ENCODE data around the gene MAN1A1. TPM values are rescaled to one million over a fixed set of nuclear protein-coding genes. Genes with fewer than 3 reads are reported as not detected.

MAN1A1 gene
- total RNA-seq, 1 experiment from 2014 or later: 0.06 TPM

DNA sequence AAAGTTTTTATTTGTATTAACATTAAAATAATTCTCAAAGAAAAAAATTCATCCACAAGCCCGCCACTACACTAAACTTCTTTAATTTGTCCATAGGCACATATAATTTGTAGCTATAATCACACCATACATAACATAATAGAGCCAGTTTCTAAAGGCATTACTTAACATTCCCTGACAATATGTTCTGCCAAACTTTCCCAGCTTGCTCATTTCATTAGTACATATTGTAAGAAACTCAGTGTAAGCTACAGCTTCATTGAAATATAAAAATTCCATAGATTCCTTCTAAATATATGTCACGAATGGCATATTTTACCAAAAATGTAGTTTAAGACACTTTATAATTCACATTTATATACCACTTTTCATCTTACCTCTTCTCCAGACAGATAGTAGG lies 59.3 kb downstream of the MAN1A1 start:
- no TSS peak for BruUV-seq (replicated peaks)
- POLR2A ChIA-PET (ENCODE audit: low non-redundant PET): interaction anchor here (0.6 kb wide), 1 partner anchor 1839 kb away, joined by 3 read pairs; no protein-coding TSS in a partner anchor
- Histone ChIP-seq H3K9me3 (ENCODE audit: low read depth, low read length, poor library complexity, severe bottlenecking) (no peaks in the 10 kb centered on the region), H3K4me3 (ENCODE audit: low read depth, low read length, poor library complexity, severe bottlenecking) (no peak overlapping the region), H3K27me3 (replicated peaks; ENCODE audit: insufficient read depth, low read depth, low read length, poor library complexity) (no peaks in the 10 kb centered on the region), H3K36me3 (ENCODE audit: insufficient read depth, low read length, poor library complexity, severe bottlenecking) (no peaks in the 10 kb centered on the region), H3K27ac (ENCODE audit: low read depth, low read length, poor library complexity, severe bottlenecking) (no peak overlapping the region), H3K4me1 (ENCODE audit: insufficient read depth, low read length, poor library complexity, severe bottlenecking) (no peaks in the 10 kb centered on the region)
- no peak for DNase-seq (ENCODE audit: low spot score)
- intact Hi-C loops (cut with micrococcal nuclease; ENCODE audit: unreplicated experiment): no loop called here
- CTCF ChIA-PET: no interaction called here
- TF ChIP-seq, protein P1, sequence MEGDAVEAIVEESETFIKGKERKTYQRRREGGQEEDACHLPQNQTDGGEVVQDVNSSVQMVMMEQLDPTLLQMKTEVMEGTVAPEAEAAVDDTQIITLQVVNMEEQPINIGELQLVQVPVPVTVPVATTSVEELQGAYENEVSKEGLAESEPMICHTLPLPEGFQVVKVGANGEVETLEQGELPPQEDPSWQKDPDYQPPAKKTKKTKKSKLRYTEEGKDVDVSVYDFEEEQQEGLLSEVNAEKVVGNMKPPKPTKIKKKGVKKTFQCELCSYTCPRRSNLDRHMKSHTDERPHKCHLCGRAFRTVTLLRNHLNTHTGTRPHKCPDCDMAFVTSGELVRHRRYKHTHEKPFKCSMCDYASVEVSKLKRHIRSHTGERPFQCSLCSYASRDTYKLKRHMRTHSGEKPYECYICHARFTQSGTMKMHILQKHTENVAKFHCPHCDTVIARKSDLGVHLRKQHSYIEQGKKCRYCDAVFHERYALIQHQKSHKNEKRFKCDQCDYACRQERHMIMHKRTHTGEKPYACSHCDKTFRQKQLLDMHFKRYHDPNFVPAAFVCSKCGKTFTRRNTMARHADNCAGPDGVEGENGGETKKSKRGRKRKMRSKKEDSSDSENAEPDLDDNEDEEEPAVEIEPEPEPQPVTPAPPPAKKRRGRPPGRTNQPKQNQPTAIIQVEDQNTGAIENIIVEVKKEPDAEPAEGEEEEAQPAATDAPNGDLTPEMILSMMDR (conservative IDR thresholded peaks at IDR 0.05; ENCODE audit: low read depth, low read length): no peak
- TF ChIP-seq EZH2 (IDR thresholded peaks at IDR 0.05; ENCODE audit: borderline replicate concordance, low read depth, low read length, poor library complexity, severe bottlenecking): no peak

DNA sequence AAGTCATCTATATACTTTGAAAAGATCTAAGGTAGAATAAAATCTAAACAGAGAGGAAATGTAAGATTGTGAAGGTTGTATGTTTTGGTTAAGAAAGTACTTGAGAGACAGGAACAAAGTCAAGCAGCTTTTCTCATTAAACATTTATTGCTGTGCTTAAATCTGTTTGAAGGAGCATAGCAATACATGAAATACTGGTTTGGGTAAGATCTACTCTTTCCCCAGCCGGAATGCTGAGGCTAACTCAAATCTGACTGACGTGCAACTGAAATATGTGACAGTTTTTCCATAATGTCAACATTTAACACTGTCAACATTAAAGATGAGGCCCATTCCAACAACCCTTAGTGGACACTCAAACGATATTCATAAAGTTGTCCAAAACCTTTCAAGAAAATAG lies 59.9 kb downstream of the MAN1A1 start:
- no peaks in the 10 kb centered on the region for H3K36me3 ChIP-seq (ENCODE audit: insufficient read depth, low read length, poor library complexity, severe bottlenecking)
- CTCF ChIA-PET: no interaction called here

DNA sequence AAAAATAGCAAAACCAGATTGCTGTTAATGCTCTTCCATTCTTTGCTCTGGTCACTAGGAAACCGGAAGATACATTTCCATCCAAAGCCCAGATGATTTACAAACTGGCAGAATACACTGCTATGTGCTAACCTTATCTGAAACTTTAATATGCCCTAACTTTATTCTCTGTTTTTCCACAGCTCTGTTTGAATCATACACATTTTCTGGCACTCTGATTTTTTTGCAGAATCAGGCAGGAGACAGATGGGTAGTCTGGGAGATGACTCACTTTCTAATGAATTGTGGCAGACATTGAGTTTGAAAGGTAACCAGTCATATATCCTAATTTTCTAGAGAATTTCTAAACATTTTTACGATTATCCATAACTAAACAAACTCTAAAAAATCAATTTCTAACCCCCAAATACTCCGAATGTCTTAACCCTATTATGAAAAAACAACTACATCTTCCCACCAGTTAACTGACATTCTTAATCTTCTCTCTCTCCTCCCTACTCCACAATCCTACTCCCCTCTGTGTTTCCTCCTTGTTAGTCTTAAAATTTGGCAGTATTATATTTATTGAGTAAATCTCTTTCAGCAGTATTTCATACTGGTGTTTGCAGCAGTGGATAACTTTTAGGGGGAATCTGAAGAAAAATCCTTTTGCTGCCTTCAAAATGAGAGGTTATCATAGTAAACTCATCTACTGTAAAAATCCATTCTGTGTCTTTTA lies 63.5 kb downstream of the MAN1A1 start:
- no peak for DNase-seq (ENCODE audit: low spot score)

More for the DNA sequence above, 59.9 kb downstream of the MAN1A1 start:
- Histone ChIP-seq H3K4me1 (ENCODE audit: insufficient read depth, low read length, poor library complexity, severe bottlenecking) (no peaks in the 10 kb centered on the region), H3K9me3 (ENCODE audit: low read depth, low read length, poor library complexity, severe bottlenecking) (no peaks in the 10 kb centered on the region), H3K27me3 (replicated peaks; ENCODE audit: insufficient read depth, low read depth, low read length, poor library complexity) (no peaks in the 10 kb centered on the region), H3K27ac (ENCODE audit: low read depth, low read length, poor library complexity, severe bottlenecking) (no peak overlapping the region), H3K4me3 (ENCODE audit: low read depth, low read length, poor library complexity, severe bottlenecking) (no peak overlapping the region)
- intact Hi-C loops (cut with micrococcal nuclease; ENCODE audit: unreplicated experiment): no loop called here
- POLR2A ChIA-PET (ENCODE audit: low non-redundant PET): no interaction called here
- DNase-seq (ENCODE audit: low spot score): no peak
- TF ChIP-seq, protein P1 (conservative IDR thresholded peaks at IDR 0.05; ENCODE audit: low read depth, low read length): no peak
- no peak for TF ChIP-seq EZH2 (IDR thresholded peaks at IDR 0.05; ENCODE audit: borderline replicate concordance, low read depth, low read length, poor library complexity, severe bottlenecking)
- BruUV-seq (replicated peaks): no TSS peak

More for the DNA sequence above, 63.5 kb downstream of the MAN1A1 start:
- Histone ChIP-seq H3K27me3 (replicated peaks; ENCODE audit: insufficient read depth, low read depth, low read length, poor library complexity) (no peaks in the 10 kb centered on the region), H3K4me1 (ENCODE audit: insufficient read depth, low read length, poor library complexity, severe bottlenecking) (no peaks in the 10 kb centered on the region), H3K4me3 (ENCODE audit: low read depth, low read length, poor library complexity, severe bottlenecking) (no peak overlapping the region), H3K27ac (ENCODE audit: low read depth, low read length, poor library complexity, severe bottlenecking) (no peak overlapping the region), H3K9me3 (ENCODE audit: low read depth, low read length, poor library complexity, severe bottlenecking) (no peaks in the 10 kb centered on the region), H3K36me3 (ENCODE audit: insufficient read depth, low read length, poor library complexity, severe bottlenecking) (no peaks in the 10 kb centered on the region)
- intact Hi-C loops (cut with micrococcal nuclease; ENCODE audit: unreplicated experiment): no loop called here
- ChIA-PET CTCF (no interaction called here), POLR2A (ENCODE audit: low non-redundant PET) (no interaction called here)
- no TSS peak for BruUV-seq (replicated peaks)
- TF ChIP-seq, protein P1 (conservative IDR thresholded peaks at IDR 0.05; ENCODE audit: low read depth, low read length): no peak

Measured in A673 (cell line).